ENCODE results near the gene CYP2A6.

DNA sequence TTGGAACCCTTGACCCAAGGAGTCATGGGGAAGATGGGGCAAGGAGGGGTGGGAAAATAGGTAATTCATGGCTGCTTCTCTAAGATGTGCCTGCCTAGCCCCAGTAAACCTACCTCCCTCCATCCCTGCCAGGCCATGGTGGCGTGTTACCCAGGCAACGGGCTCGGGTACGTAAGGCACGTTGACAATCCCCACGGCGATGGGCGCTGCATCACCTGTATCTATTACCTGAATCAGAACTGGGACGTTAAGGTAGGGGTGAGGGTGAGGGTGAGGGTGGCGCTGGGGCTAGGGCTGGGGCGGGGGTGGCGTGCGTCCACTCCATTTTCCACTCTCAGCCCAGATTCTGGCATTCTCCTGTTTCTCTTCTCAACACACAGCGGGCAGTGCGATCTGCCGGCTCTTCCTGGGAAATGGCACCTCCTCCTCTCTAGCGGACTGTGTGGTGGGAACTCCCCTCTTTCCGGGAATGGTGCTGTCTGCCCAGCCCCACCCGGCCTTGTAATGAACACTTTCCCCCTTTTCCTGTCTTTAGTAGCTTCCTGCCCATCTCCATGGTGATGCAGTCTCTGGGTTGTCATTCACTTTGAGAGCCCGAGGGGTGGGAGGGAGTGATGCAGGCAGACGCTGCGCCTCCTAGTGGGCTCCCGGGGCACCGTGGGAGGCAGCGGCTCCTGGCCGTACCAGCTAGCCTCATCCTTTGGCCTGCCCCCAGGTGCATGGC, 43.7 kb downstream of the CYP2A6 start:
- TF ChIP-seq POLR2A (IDR thresholded peaks at IDR 0.05; ENCODE audit: low read depth, low read length) (no peak), CTCF (conservative IDR thresholded peaks at IDR 0.05; ENCODE audit: low read depth, low read length) (peak; percentile 92), BHLHE40 (IDR thresholded peaks at IDR 0.05; ENCODE audit: low read depth, low read length) (peak; percentile 83), SMC3 (IDR thresholded peaks at IDR 0.05; ENCODE audit: low read depth, low read length) (peak; percentile 74), RAD21 (IDR thresholded peaks at IDR 0.05; ENCODE audit: low read length) (peak; percentile 61), MXI1 (IDR thresholded peaks at IDR 0.05; ENCODE audit: borderline replicate concordance, low read depth, low read length) (peak; percentile 73; the same call in 1 of the 2 replicates), CHD1 (IDR thresholded peaks at IDR 0.05; ENCODE audit: low read depth, low read length) (no peak), MAZ (IDR thresholded peaks at IDR 0.05; ENCODE audit: borderline replicate concordance, low read depth, low read length) (peak; percentile 98), CEBPB (IDR thresholded peaks at IDR 0.05; ENCODE audit: low read depth, low read length) (no peak), FOS (IDR thresholded peaks at IDR 0.05; ENCODE audit: low read depth, low read length) (no peak), ELK1 (IDR thresholded peaks at IDR 0.05; ENCODE audit: borderline replicate concordance, low read depth, low read length) (no peak), MAFK (IDR thresholded peaks at IDR 0.05; ENCODE audit: low read depth, low read length) (no peak), RFX5 (IDR thresholded peaks at IDR 0.05; ENCODE audit: low read depth, low read length) (no peak)
- TF ChIP-seq, protein P1, sequence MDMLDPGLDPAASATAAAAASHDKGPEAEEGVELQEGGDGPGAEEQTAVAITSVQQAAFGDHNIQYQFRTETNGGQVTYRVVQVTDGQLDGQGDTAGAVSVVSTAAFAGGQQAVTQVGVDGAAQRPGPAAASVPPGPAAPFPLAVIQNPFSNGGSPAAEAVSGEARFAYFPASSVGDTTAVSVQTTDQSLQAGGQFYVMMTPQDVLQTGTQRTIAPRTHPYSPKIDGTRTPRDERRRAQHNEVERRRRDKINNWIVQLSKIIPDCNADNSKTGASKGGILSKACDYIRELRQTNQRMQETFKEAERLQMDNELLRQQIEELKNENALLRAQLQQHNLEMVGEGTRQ (IDR thresholded peaks at IDR 0.05; ENCODE audit: low read depth, low read length): no peak

All from IMR-90 (cell line).